Activated CD4-positive, alpha-beta T cell treated with anti-CD3 and anti-CD28 coated beads, Interleukin-2, amount 50 U/mL, for 48 hours (primary cell): ENCODE measurements around the gene PRAMEF25.
"Not testable (repeated sequence)": the region's sequence is repeated elsewhere in the genome, so short reads cannot be mapped to it uniquely, and the experiment has no call there.

ENCODE experiments used
- DNase-seq, 2 experiments: peaks; one replicate each; pipeline ENCODE4 v3.0.0-alpha.2; 2020

PRAMEF25 gene

DNA sequence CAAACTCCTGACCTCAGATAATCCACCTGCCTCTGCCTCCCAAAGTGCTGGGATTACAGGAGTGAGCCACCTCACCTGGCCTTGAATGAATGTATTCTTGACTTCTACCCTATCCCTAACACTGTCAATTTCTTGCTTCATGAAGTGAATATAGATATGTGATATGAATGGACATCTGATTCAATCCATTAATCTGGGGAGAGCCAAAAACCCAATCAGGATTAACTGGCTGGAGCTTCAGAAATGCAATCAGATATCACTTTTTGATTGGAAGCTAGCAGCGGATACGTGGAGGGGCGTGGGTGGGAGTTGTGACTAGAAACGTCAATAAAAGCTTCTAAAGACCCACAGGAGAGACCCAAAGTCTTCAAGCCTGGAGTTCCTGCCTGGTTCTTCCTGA lies at the start of gene PRAMEF25:
TSS of gene PRAMEF25 (plus strand) at position 301 of the 400 bp plus-strand sequence. CDS start 2,920 bp downstream, outside the sequence.
- not testable (repeated sequence) for DNase-seq

DNA sequence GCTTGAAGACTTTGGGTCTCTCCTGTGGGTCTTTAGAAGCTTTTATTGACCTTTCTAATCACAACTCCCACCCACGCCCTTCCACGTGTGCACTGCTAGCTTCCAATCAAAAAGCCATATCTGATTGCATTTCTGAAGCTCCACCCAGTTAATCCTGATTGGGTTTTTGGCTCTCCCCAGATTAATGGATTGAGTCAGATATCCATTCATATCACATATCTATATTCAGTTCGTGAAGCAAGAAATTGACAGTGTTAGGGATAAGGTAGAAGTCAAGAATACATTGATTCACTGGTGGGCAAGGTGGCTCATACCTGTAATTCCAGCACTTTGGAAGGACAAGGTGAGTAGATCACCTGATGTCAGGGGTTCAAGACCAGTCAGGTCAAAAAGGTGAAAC lies 14.1 kb upstream of the PRAMEF25 start, which contains the start of gene PRAMEF27:
TSS of gene PRAMEF27 (minus strand) at position 101 of the 400 bp plus-strand sequence. CDS start 2,916 bp downstream, outside the sequence.
- DNase-seq = not testable (repeated sequence)

DNA sequence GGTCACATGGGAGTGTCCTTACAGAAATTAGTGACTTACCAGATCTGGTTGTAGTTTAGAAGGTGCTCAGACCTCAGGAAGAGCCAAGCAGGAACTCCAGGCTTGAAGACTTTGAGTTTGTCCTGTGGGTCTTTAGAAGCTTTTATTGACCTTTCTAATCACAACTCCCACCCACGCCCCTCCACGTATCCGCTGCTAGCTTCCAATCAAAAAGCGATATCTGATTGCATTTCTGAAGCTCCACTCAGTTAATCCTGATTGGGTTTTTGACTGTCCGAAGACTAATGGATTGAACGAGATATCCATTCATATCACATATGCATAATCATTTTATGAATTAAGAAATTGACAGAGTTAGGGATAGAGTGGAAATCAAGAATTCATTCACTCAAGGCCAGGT lies 46.2 kb downstream of the PRAMEF25 start, which contains the start of gene HNRNPCL2:
TSS of gene HNRNPCL2 (minus strand) at position 101 of the 400 bp plus-strand sequence. CDS start 454 bp downstream, outside the sequence.
- not testable (repeated sequence) for DNase-seq
